ENCODE results near the gene FLVCR1.

GRCh38 chr1:212878418-212878817 lies 20.3 kb downstream of the FLVCR1 start:
- TF ChIP-seq CTCF (IDR thresholded peaks at IDR 0.05) (no peak), POLR2A (IDR thresholded peaks at IDR 0.05) (no peak)

Measured in Peyer's patch (tissue), 4 donors.